Kasumi-1 (cell line): ENCODE data around the gene SCRN1.
A peak's percentile ranks its signal among the peaks of the same experiment; 100 is the strongest.
"Not testable (repeated sequence)": the region's sequence is repeated elsewhere in the genome, so short reads cannot be mapped to it uniquely, and the experiment has no call there.

Source experiments
- DNase-seq, 2 experiments: peaks; one replicate each; lab custom pipeline; 2025; lab: John Stamatoyannopoulos, UW

Gene SCRN1

GRCh38 chr7:29890786-29891185 is 98.8 kb downstream of the SCRN1 start:
- not testable (repeated sequence) for DNase-seq

- no peak for DNase-seq
These were observed 99.3 kb downstream of the SCRN1 start for GRCh38 chr7:29890251-29890650.

- DNase-seq: no peak
These were observed 100.3 kb downstream of the SCRN1 start for GRCh38 chr7:29889288-29889687.

- no peak for DNase-seq
These were observed 101.6 kb downstream of the SCRN1 start for GRCh38 chr7:29888006-29888405.

GRCh38 chr7:29886827-29887226 is 102.8 kb downstream of the SCRN1 start:
- no peak for DNase-seq

GRCh38 chr7:29885626-29886025 is 104.0 kb downstream of the SCRN1 start:
- no peak for DNase-seq

GRCh38 chr7:29884399-29885272 is 105.0 kb downstream of the SCRN1 start:
- DNase-seq: no peak

GRCh38 chr7:29883462-29884398 is 105.9 kb downstream of the SCRN1 start:
- DNase-seq: no peak

- no peak for DNase-seq
These were observed 107.1 kb downstream of the SCRN1 start for GRCh38 chr7:29882481-29882880.

- no peak for DNase-seq
These were observed 107.9 kb downstream of the SCRN1 start for GRCh38 chr7:29881724-29882123.

- DNase-seq: no peak
These were observed 110.0 kb downstream of the SCRN1 start for GRCh38 chr7:29879609-29880008.

- DNase-seq: peak; percentile 52 to 58
These were observed 111.4 kb downstream of the SCRN1 start for GRCh38 chr7:29878081-29878688.

- DNase-seq: no peak
These were observed 112.4 kb downstream of the SCRN1 start for GRCh38 chr7:29877196-29877595.

GRCh38 chr7:29875741-29876140 is 113.9 kb downstream of the SCRN1 start:
- DNase-seq: no peak

GRCh38 chr7:29873644-29874294 is 115.8 kb downstream of the SCRN1 start:
- no peak for DNase-seq

- DNase-seq: peak; percentile 30 to 32
These were observed 117.7 kb downstream of the SCRN1 start for GRCh38 chr7:29871787-29872398.
